Measurements from ENCODE around the gene SLC24A3. TPM values are rescaled to one million over a fixed set of nuclear protein-coding genes. Genes with fewer than 3 reads are reported as not detected.

SLC24A3 gene
- total RNA-seq, 1 experiment from 2014 or later, result not detected

DNA sequence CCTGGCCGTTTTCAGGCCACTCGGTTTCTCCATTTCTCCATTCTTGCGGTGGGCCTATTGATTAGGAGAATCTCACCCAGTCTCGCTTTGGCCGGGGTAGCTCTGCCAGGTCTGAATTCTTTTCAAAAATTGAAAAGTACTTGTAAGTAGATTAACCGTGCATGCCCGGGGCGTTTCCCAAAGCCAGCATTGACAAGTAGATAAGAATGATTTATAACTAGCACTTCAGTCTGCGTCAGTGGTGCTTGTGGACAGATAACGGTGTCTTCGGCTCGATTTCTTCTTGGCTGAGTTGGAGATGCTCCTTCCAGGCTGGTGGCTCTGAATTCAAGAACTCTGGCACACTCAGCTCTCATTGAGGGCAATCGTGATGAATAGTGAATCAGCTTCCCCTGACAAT, 29.0 kb downstream of the SLC24A3 start:
- no peak for DNase-seq (ENCODE audit: low spot score)

DNA sequence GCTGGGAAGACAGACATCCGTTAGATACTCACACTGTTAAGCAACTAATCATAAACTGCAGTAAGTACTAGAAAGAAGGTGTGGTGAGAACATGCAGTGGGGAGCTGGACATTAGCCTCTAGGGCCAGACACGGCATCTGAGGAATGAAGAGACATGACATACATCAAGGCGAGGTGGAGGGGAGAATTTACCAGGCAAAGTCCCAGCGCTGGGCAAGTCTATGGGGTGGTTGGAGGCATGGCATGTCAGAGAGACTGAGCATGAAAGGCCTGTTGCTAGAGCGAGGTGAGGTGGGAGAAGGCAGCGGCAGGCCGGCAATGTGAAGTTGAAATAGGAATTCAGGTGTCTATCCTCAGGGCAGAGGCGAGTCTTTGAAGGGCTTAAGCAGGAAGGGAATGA, 31.8 kb downstream of the SLC24A3 start:
- no peak for DNase-seq (ENCODE audit: low spot score)

DNA sequence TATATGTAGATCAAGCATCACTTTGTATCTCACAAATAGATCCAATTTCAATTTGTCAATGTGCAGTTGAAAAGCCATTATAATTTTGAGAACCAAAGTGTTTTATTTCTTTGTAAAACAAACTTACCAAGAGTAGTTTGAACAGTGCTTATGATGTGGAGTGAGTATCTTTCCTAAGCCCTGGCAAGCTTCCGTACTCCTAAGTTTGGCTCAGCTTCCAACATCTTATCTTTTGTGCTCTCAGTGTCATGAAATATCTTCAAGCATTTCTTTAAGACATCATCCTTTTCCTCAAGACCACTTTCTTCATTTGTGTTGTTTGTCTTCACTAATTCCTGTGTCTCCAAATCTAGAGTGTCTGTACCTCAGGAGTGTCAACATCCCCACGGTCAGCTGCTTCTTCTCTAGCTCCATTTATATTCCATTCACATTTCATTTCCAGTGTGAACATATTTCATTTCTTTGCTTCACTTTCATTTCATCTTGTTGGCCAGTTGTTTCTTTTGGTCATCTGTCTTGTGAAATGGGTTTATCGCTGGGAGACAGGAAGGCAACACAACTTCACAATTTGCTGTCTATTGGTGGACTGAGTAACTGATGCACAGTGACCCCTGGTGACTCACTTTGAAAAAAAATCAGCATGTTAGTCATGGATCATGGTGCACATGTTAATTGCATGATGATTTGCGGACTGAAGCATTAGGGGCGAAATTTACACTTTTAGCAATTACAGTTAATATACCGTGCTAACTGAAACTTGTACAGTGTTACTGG, 36.9 kb downstream of the SLC24A3 start:
- no peak for DNase-seq (ENCODE audit: low spot score)

DNA sequence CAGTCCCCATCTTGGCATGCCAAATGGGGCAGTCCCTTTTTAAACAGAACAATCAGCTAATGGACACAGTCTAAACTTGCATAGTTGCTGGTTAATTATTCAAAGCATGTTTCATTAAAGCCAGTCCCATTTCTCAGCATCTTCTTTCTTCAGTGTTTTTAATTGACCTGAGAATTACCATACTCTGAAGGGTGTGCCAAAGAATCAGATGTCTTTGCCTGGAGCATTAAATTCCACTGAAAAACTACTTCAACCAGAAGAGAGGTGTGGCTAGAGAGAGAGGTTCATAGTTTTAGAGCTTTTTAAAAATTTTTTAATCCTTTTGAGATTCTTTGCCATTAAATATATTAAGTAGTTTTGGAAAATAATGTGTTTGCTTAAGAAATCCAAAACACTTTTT, 37.9 kb downstream of the SLC24A3 start:
- DNase-seq (ENCODE audit: low spot score), result no peak

DNA sequence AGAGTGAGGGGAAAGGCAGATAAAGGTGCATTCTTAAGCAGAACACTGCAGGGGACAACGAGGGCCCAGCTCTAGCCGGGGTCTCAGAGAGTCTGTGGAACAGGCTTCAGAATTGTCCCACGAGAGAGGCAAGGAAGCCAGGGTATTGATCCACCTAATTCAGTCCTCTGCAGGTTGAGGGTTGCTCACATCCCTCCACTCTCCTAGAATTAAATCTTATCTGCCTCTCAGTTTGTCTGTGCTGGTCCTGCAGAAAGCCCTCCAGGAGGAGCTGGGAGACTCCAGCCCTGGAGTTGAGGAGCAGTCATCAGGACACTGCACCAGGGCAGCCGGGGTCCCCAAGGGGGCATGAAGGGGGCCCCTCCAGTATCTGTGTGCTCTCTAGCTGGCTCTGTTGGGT, 39.1 kb downstream of the SLC24A3 start:
- no peak for DNase-seq (ENCODE audit: low spot score)

DNA sequence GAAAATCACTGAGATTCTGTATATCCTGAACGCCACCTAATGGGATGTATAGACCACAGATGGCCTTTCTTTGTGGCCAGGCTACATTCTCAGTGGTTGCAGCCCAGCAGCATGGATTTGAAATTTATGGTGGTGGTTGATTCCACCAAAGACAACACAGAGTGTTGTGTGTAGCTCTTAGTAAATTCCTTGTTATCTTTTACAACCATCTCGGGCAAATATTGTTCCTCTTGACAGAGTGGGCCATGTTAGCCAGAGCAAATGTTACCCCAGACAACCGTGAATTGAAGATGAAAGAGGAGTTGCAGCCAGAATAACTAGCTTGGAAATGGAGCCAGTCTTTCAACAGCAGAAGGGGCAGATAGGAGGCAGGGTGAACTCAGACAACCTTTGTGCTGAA, 39.5 kb downstream of the SLC24A3 start:
- no peak for DNase-seq (ENCODE audit: low spot score)

DNA sequence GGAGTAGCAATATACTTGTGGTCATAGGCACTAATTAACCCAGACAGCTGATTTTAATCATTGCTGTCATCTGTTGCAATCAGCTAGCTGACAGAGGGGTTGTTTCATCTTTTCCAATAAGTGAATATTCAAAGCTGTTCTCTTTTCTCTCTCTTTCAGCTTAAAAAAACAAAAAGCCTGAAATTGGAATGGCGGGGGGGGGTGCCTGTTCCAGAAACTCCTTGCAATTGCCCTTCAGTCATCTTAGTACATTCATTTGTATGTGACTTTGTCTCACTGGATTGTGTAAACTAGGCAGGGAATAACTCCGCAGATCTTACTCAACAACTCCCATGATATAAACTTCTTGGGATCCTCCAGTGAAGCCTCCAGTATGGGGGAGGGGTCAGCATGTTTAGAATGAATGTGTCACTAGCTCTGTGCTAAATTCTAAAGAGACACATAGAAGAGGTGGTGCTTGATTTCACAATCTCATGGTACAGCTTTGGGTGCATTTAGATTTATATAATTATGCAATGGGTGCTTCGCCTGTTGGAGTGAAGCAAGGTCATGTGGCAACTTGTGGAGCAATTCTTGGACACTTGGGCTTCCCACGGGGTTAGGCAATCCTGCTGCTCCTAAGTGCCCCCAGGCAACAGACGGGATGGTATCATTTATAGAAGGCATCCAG, 40.1 kb downstream of the SLC24A3 start:
- DNase-seq (ENCODE audit: low spot score), result no peak

DNA sequence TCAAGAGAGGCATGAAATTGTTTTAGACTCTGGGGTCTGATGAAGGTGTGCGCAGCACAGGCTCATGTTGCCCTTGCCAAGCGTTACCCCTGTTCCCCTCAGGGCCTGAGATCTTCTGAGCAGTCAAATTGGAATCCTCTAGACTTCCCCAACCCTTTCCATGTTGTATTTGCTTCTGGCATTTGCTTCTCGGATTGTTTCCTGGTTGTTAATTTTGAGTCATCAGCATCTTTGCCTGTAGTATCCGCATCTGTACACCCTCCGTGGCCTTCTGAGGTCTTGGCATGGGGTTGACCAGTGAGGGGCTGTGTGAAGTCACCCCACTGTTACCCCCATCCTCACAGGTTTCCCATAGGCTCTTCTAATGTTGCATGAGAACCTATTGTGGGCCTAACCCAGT, 40.9 kb downstream of the SLC24A3 start:
- DNase-seq (ENCODE audit: low spot score), result no peak

DNA sequence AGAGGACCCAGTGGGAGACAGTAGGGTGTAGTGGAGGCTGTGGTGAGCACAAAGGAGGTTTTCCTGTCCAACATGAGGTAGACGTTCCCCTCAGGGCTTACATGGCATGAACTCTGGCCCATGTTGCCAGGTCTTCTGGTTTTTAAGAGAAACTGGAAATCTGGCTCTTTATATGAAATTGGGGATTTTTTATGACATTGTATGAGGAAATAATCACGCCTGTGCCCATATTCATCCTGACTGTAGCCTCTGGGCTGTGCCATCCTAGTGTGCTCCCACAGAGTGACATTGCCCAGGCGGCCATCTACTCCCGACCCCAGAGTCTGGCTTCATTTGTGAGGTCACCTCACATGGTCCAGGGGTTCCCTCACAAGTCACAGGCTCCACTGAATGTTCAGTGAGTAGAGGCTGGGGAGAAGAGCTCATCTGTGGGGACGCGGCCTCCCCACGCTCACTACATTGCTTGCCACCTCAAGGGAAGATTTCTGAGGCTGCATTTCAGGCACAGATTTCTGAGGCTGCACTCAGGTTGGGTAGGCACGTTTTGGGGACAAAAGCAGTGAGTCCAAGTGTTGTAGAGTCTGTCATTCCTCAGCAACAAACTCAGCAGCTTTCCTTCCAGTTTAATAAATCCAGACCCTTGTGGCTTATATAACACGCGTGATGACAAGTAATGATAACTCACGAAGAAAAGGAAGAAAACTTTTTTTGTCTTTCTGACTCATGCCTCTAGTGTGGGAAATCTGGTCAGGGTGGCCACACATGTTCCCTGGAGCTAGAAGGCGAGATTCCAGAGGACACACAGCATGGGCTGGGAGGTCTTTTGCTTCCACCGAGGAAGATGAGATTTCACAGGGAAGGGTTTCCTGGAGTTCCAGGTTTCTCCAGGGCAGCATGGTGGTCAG, 41.7 kb downstream of the SLC24A3 start:
- DNase-seq (ENCODE audit: low spot score), result no peak

DNA sequence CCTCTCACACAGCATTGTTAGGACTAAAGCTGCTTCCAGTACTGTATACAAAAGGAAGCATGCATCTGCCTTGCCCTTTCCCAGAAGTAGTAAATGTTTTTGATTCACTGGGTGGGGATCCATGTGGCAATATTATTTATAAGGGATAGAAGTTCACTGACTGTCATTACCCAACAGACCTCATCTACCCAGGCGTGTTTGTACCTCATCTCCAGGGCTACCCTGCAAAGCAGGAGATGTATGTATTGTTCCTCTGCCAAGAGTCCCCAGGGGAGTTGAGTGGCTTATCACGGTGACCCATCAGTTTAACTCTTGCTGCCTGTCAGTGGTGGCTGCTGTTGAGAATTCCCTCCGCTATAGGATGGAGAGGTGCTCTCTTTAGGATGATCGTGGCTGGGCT, 42.5 kb downstream of the SLC24A3 start:
- DNase-seq (ENCODE audit: low spot score), result no peak

DNA sequence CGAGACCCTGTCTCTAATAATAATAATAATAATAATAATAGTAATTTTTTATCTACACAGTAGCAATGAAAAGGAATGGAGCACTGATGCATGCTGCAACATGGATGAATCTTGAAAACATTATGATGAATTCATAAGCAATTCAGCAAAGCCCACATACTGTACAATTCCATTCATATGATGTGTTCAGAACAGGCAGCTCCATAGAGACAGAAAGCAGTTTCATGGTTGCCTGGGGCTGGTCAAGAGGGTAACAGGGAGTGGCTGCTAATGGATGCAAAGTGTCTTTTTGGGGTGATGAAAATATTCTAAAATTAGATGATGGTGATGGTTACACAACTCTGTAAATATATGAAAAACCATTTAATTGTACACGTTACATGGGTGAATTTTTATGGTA, 43.6 kb downstream of the SLC24A3 start:
- no peak for DNase-seq (ENCODE audit: low spot score)

DNA sequence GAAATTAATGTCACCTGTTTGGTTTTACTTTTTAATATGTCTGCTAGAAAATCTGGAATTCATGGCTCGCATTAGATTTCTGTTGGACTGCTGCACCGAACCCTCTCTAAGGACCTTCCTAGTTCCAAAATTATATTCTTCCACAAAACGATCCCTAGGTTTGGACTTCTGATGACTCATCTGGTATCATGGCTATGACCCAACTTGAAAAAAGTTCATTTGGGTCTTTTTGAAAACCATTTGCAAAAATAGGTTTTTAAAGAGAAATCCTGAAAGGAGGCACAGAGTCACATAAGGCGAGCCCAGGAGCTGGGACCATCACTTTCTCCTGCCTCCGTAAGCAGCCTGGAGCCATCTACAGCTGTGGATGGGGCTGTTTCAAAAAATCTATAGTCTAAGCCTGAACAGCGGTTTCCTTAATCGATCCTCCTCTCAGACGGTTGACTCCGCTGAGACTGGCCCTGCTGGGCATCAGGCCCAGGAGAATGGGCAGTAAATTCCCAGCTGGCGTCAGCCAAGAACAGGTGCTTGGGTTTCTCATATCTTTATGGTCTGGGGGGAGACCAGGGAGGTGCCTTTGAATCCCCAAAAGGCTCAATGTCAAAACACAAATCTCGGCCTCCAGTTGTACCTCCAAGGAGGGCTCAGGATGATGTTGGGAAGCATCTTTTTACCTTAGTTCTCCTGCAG, 44.6 kb downstream of the SLC24A3 start:
- no peak for DNase-seq (ENCODE audit: low spot score)

DNA sequence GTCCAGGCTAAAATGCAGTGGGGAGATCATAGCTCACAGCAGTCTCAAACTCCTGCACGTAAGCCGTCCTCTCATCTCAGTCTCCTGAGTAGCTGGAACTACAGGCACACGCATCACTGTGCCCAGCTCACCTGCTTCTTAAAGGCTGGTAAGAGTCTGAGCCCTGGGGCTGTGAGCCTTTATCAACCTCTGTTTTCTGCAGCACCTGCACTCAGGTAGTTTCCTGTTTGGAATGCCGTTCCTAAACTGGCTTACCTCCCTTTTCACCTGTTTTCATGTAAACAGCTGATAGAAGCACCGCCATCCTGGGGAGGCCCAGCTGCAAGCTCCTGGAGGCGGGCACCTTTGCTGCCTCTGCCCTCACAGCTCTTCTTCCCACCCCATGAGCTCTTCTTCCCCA, 45.4 kb downstream of the SLC24A3 start:
- DNase-seq (ENCODE audit: low spot score), result no peak

DNA sequence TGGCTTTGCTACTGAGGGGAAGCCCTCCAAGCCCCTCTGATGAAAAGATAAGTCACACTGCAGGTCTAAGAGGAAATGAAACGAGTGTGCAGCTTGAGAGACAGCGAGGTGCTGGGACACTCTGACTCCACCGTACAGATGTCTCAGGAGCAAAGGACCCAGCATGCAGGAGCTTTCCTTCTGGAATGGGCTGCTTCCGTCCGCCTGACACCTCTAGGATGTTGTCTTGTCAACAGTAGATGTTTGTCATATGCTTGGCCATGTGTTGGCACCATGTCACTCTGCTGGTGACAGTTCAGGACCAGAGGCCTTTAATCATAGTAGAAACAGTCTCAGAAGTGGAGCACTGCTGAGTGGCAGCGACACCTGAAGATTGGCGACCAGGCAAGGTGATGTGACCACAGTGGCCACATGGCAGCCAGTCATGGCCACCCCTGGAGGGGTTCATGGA, 46.7 kb downstream of the SLC24A3 start:
- no peak for DNase-seq (ENCODE audit: low spot score)

DNA sequence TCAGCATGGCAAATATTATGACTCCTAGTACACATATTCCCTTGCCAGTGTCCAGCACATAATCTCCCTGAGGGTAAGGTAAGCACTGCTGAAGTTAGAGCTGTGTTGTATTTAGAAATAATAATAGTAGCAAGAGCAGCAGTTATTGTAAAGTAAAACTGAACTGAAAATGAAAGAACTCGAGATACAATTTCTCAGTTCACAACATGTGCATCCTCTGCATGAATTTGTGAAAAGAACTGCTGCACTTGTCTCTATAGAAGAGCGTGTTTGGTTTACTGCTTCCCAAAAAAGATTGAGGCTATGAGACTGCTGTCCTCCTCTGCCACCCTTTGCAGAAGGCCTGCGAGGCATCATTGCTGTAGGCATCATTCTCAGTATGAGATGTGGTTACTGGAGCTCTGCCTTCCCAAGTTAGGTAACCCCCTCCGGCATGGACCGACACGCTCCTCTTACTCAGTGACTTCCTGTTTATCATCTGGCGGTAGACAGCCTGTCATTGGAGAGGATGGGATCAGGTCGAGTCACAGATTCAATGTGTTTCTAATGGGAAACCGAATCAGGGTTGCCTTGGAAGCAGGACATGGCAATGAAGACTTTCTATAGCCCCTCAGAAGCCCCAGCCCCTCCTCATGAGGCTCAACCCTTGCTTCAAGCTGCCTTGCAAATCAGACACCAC, 48.1 kb downstream of the SLC24A3 start:
- DNase-seq (ENCODE audit: low spot score), result no peak

DNA sequence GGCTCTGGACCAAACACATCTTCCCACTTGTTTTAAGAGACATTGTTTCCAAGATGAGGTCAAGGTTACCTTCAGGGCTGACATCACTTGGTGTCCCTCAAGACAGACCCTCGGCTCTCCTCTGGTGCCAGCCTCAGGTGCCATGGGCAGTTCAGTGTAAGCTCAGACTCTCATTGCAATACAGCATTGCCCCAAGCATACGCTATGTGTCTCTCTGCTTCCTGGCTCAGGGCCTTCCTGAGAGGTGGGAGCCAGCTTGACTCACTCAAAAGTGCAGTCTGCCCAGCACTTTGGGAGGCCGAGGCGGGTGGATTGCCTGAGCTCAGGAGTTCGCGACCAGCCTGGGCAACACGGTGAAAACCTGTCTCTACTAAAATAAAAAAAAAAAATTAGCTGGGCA, 51.7 kb downstream of the SLC24A3 start:
- DNase-seq (ENCODE audit: low spot score), result no peak

DNA sequence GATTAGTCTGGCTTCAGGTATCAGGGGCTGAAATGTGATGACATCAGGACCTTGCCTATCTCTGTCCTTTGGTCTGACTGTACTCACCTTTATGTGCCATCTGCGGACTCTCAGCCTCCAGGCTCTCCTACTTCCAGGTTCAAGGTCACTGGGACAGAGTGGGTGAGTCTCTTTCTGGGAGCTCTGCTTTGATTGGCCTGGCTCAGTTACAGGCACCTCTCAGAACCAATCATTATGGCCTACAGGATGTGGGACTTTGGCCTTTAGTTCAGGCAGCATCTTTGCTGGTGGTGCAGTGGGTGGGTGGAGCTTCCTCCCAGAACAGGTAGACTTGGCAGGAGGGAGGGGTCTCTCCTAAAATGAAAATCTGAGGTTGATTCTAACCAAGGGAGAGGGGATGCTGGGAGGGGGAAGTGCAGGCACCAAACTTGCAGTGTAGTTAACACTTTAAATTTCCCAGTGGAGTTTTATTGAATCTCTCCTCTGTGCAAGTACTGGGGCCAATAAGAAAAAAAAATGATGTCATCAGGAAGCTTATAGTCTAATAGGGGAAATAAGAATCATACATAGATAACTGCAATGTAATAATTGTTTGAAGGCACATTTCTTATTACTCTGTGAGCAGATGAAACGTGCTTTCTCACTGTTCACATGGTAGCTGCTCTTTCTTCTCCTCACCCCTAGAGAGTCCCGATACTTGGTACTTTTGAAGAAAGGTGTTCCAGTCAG, 53.4 kb downstream of the SLC24A3 start:
- DNase-seq (ENCODE audit: low spot score), result no peak

DNA sequence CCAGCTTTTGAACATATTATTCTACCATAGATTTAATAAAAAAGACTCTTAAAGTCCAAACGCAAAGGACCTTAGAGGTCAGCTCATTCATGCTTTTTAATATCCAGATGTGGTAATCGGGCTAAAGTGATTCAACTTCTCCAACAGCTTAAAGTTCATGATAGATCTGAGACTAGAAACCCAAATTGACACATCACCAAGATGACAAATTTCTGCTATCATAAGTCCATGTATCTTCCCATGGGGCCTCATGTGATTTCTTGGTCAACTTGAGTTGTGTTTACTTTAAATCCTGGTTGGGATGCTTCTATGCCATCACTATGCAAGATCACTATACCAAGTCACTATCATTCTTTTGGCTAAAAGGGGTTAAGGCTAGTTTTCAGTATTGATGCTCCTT, 56.0 kb downstream of the SLC24A3 start:
- DNase-seq (ENCODE audit: low spot score), result no peak

DNA sequence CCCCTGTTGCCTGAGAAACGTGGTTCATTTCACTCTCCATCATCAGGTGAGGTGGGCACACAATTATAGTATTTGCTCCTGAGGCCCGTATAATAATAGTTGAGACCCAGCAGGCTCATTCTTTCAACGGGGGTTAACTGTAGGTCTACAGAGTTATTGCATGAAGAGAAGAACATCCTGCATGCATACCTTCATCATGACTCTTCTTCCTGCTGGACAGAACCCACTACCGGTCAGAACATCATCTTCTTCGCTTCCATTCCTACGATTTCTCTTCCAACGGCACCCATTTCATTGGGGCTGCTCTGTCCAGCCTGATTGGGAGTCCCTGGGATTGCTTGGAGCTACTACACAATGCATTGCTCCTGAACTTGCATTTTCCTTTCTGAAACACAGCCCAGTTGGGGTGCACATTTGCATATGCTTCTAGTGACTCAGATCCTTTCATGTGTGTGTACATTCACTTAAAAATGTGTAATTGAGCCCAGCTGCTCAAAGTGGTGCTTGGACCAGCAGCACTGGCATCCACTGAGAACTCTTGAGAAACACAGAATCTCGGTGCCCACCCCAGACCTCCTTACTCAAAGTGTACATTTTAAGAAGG, 57.4 kb downstream of the SLC24A3 start:
- no peak for DNase-seq (ENCODE audit: low spot score)

Data from A172 (cell line).